ENCODE measurements around the gene RELN. TPM values are rescaled to one million over a fixed set of nuclear protein-coding genes. Genes with fewer than 3 reads are reported as not detected.

RELN gene
- total RNA-seq, 2 donors from 2014 or later: 3.9 to 8.5 TPM

- no peaks in the 10 kb centered on the region for H3K4me1 Mint-ChIP-seq
- H3K9ac ChIP-seq (ENCODE audit: extremely low read depth, low read length, poor library complexity, severe bottlenecking): no peak overlapping the region
- H3K4me1 ChIP-seq (ENCODE audit: control insufficient read depth, insufficient read depth, low read length): no peaks in the 10 kb centered on the region
- H3K4me3 ChIP-seq (ENCODE audit: low read length): no peak overlapping the region
- no peak for TF ChIP-seq CTCF (conservative IDR thresholded peaks at IDR 0.05)
- peaks cover 7% of the 10 kb centered on the region for H3K27me3 Mint-ChIP-seq (ENCODE audit: insufficient read depth)
- H3K36me3 ChIP-seq (ENCODE audit: control insufficient read depth, insufficient read depth, low read length): no peaks in the 10 kb centered on the region
- H3K27me3 ChIP-seq (ENCODE audit: control insufficient read depth, insufficient read depth, low read length, poor library complexity, severe bottlenecking): peaks cover 10% of the 10 kb centered on the region
- no peak for DNase-seq
- no peaks in the 10 kb centered on the region for H3K36me3 Mint-ChIP-seq (ENCODE audit: low read depth)
- no peak overlapping the region for H3K4me3 Mint-ChIP-seq
- H3K9me3 ChIP-seq (ENCODE audit: control insufficient read depth, low read length): no peaks in the 10 kb centered on the region
- WGBS, 2 experiments (ENCODE audit: insufficient coverage in 1 of 2, insufficient read length in 1 of 2): 92 to 100% methylated on average over 1 to 2 of the region's 2 CpGs
- H3K27ac ChIP-seq (ENCODE audit: low read depth, low read length): no peak overlapping the region
- no peak overlapping the region for H3K27ac Mint-ChIP-seq
- no peaks in the 10 kb centered on the region for H3K9me3 Mint-ChIP-seq
Observed at GRCh38 chr7:103541947-103542346, 447.5 kb downstream of the RELN start.

- Histone ChIP-seq H3K9ac (ENCODE audit: extremely low read depth, low read length, poor library complexity, severe bottlenecking) (no peak overlapping the region), H3K4me1 (ENCODE audit: control insufficient read depth, insufficient read depth, low read length) (no peaks in the 10 kb centered on the region), H3K4me3 (ENCODE audit: low read length) (no peak overlapping the region), H3K9me3 (ENCODE audit: control insufficient read depth, low read length) (no peaks in the 10 kb centered on the region), H3K27ac (ENCODE audit: low read depth, low read length) (no peak overlapping the region), H3K27me3 (ENCODE audit: control insufficient read depth, insufficient read depth, low read length, poor library complexity, severe bottlenecking) (peaks cover 10% of the 10 kb centered on the region), H3K36me3 (ENCODE audit: control insufficient read depth, insufficient read depth, low read length) (no peaks in the 10 kb centered on the region)
- 89% methylated on average over 3 of the region's 4 CpGs; no CpG with 5 or more reads in 1 of the 2 experiments for WGBS, 2 experiments (ENCODE audit: insufficient coverage in 1 of 2, insufficient read length in 1 of 2)
- H3K9me3 Mint-ChIP-seq: no peaks in the 10 kb centered on the region
- no peak for DNase-seq
- H3K27me3 Mint-ChIP-seq (ENCODE audit: insufficient read depth): peaks cover 7% of the 10 kb centered on the region
- TF ChIP-seq CTCF (conservative IDR thresholded peaks at IDR 0.05): no peak
- H3K4me3 Mint-ChIP-seq: no peak overlapping the region
- H3K4me1 Mint-ChIP-seq: no peaks in the 10 kb centered on the region
- H3K36me3 Mint-ChIP-seq (ENCODE audit: low read depth): no peaks in the 10 kb centered on the region
- H3K27ac Mint-ChIP-seq: no peak overlapping the region
Observed at GRCh38 chr7:103541026-103541425, 448.4 kb downstream of the RELN start.

- Mint-ChIP-seq H3K27ac (no peak overlapping the region), H3K4me1 (no peaks in the 10 kb centered on the region), H3K9me3 (no peaks in the 10 kb centered on the region), H3K27me3 (ENCODE audit: insufficient read depth) (peaks cover 7% of the 10 kb centered on the region), H3K4me3 (no peak overlapping the region), H3K36me3 (ENCODE audit: low read depth) (no peaks in the 10 kb centered on the region)
- Histone ChIP-seq H3K4me1 (ENCODE audit: control insufficient read depth, insufficient read depth, low read length) (no peaks in the 10 kb centered on the region), H3K9me3 (ENCODE audit: control insufficient read depth, low read length) (no peaks in the 10 kb centered on the region), H3K4me3 (ENCODE audit: low read length) (no peak overlapping the region), H3K9ac (ENCODE audit: extremely low read depth, low read length, poor library complexity, severe bottlenecking) (no peak overlapping the region), H3K27me3 (ENCODE audit: control insufficient read depth, insufficient read depth, low read length, poor library complexity, severe bottlenecking) (peaks cover 10% of the 10 kb centered on the region), H3K27ac (ENCODE audit: low read depth, low read length) (no peak overlapping the region), H3K36me3 (ENCODE audit: control insufficient read depth, insufficient read depth, low read length) (no peaks in the 10 kb centered on the region)
- WGBS, 2 experiments (ENCODE audit: insufficient coverage in 1 of 2, insufficient read length in 1 of 2): 86 to 92% methylated on average over 6 to 7 of the region's 7 CpGs
- TF ChIP-seq CTCF (conservative IDR thresholded peaks at IDR 0.05): no peak
- no peak for DNase-seq
Observed at GRCh38 chr7:103540338-103540737, 449.1 kb downstream of the RELN start.

Data from endodermal cell (in vitro differentiated cells).